Head of caudate nucleus (tissue), 42 donors: ENCODE data around the gene VRK3.
"Not testable (repeated sequence)": the region's sequence is repeated elsewhere in the genome, so short reads cannot be mapped to it uniquely, and the experiment has no call there.

Experiments used
- DNase-seq, 42 donors: peaks; one replicate each; pipeline versions ENCODE4 v3.0.0 to v3.0.0-alpha.2; 2020 to 2021; ENCODE audit warnings: mixed read lengths in 7 of 42
- intact Hi-C: fragments of 100-400 bp; cut with DNase I; formaldehyde crosslinking; loops from one replicate; pipeline ENCODE4 v1.15.0; 2022

The VRK3 gene

GRCh38 chr19:49944567-49944966 lies 80.6 kb downstream of the VRK3 start:
- intact Hi-C loops: not testable (repeated sequence)
- DNase-seq: peak in 1 of 42 donors; percentile 25

DNA sequence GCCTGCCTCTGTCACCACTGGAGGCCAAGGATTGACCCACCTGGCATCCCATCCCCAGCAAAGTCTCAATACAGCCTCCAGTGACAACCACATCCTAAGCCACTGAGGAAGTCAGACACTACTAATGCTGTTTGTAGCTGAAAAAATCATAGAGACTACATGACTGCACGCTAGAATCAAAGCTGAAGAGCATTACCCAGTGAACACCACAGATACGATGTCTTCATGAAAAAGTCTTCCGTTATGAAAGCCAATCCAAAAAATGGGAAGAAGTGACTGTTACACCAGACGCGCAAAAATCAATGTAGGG lies 84.7 kb downstream of the VRK3 start:
- intact Hi-C loops: no loop called here
- no peak for DNase-seq

GRCh38 chr19:49939721-49940481 lies 85.3 kb downstream of the VRK3 start:
- intact Hi-C loops: no loop called here
- DNase-seq: no peak

GRCh38 chr19:49938662-49939061 lies 86.5 kb downstream of the VRK3 start:
- no peak for DNase-seq
- intact Hi-C loops: no loop called here

DNA sequence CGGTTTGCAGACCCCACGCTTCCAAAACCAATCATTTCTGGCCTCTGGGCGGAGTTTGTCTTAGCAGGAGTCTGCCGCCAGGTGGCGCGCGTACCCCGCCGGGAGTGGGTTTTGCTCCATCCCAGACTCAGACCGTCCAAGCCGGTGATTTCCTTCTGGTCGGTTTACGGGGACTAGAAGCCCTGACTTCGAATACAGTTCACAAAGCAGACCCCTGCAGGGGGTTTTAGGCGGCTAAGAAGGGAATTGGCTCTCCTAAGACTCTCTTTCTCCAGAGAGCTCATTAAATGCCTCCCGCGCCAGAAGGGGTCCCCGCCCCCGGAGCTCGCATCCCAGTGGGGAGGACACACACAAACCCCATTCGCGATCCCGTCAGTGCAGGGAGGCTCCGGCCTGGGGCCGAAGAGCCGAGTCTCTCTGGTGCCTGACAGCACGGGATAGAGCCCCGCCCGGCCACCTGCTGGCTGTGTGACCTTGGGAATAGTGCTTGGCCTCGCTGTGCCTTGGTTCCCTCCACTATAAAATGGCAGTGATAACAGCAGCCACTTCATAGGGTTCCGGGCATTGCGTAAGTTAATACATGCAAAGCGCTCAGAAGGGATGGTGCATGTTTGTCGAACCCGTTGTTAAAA lies 87.3 kb downstream of the VRK3 start:
- peak; percentile 57 to 93 (median 82) for DNase-seq
- intact Hi-C loops: loop anchor here (2.0 kb wide), 1 partner anchor 43 kb away; no protein-coding TSS in a partner anchor

GRCh38 chr19:49936549-49936948 lies 88.6 kb downstream of the VRK3 start:
- intact Hi-C loops: loop anchor here (2.0 kb wide), 1 partner anchor 44 kb away; no protein-coding TSS in a partner anchor
- DNase-seq: no peak

DNA sequence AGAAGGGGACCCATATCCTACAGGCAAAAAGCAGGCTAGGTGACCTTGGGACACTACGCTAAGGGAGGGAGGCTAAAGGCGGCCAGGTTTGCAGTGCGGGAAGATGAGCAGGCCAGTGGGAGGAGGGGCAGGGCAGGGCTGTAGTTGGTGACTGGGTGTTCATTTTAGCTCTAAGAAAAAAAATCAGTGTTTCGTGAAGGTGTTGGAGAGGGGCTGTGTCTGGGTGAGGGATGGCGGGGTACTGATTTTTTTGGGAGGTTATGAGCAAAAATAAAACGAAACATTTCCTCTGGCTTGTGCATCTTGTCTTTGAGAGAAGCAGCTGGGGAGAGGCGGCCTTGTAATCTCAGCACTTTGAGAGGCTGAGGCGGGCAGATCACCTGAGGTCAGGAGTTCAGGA lies 91.5 kb downstream of the VRK3 start:
- DNase-seq: no peak
- intact Hi-C loops: no loop called here

DNA sequence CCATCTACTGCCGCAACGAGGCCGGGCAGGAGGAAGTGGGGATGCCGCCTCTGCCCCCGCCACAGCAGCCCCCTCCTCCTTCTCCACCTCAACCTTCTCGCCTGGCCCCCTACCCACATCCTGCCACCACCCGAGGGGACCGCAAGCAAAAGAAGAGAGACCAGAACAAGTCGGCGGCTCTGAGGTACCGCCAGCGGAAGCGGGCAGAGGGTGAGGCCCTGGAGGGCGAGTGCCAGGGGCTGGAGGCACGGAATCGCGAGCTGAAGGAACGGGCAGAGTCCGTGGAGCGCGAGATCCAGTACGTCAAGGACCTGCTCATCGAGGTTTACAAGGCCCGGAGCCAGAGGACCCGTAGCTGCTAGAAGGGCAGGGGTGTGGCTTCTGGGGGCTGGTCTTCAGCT lies 92.4 kb downstream of the VRK3 start:
- no peak for DNase-seq
- intact Hi-C loops: no loop called here

DNA sequence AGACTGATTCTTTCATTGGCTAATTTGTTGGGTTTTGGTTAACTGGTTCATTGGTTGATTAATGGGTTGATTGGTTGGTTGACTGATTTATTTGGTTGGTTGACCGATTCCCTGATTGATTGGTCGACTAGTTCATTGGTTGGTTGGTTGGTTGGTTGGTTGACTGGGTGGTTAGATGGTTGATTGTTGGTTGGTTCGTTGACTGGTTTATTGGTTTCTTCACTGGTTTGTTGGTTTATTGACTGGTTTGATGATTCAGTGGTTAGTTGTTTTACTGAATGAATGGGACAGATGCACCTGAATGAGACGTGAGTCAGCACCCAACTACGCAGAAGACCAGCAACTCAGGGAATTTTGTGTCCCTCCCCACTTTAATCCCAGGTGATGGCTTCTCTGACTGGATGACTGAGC lies 93.1 kb downstream of the VRK3 start:
- DNase-seq: no peak
- intact Hi-C loops: no loop called here

DNA sequence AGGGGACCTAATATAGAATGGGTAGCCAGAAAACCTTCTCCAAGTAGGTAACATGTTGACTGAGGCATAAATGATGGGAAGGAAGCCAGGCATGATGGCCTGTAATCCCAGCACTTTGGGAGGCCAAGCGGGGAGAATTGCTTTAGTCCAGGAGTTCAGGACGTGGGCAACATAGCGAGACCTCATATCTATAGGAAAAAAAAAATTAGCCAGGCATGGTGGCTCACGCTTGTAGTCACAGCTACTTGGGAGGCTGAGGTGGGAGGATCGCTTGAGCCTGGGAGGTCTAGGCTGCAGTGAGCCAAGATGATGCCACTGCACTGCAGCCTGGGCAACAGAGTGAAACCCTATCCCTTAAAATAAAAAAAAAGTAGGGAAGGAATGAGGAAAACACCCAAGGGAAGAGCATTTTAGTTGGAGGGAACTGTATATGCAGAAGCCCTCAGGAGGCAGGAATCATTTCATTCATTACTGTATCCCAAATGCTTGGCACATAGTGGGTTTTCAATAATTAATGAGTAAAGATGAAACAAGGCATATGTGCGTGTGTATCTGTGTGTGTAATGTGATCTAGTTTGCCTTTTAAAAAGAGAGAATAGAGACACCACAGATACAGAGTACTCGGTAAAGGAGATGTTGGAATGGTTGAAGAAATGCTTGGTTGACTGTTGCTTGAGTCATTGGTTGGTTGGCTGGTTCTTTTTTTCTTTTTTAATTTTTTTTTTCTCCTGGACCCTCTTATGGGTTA lies 93.7 kb downstream of the VRK3 start:
- DNase-seq: no peak
- intact Hi-C loops: no loop called here

DNA sequence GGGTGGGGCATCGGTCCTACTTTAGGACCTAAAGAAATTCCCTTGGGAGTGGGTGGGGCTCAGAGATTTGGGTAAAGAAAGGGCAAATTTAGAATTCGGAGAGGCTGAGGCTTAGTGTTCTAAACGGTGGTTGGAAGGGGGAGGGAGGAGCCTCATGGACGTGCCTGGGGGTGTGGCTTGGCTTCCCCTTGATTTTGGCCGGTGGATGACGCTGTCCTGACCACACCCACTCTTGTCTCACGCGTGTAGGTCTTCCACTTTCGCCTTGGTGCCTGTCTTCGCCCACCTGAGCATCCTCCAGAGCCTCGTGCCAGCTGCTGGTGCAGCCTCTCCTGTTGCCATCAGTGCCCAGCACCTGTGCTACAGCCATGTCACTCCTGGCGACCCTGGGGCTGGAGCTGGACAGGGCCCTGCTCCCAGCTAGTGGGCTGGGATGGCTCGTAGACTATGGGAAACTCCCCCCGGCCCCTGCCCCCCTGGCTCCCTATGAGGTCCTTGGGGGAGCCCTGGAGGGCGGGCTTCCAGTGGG lies 94.6 kb downstream of the VRK3 start:
- DNase-seq: no peak
- intact Hi-C loops: no loop called here

- intact Hi-C loops: no loop called here
- peak; percentile 83 to 99 (median 95) for DNase-seq
These were observed 95.3 kb downstream of the VRK3 start for GRCh38 chr19:49929611-49930482.

DNA sequence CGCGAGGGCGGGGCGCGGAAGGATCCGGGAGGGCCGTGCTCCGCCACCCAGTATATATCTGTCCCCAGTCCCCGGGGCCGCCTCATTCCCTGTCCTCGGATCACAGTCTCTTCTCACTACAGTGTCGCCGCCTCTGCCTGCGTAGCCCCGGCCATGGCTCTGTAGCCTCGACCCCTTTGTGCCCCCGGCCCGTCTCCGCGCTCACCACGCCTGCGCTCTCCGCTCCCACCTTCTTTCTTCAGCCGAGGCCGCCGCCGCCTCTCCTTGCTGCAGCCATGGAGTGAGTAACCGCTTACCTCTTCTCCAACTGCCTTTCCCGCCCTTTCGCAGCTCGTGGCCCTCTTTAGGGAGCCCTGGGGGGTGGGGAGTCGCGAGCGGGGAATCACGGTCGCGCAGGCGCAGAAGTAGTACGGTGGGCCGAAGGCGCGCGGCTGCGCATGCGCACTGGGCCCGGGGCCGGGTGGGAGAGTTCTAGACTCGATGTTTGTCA lies 96.0 kb downstream of the VRK3 start, which contains the start of the genes ATF5 and NUP62:
Gene ATF5 (plus strand): TSS at position 85 of the 490 bp plus-strand sequence. CDS start 1,646 bp downstream, outside the sequence.
Gene NUP62 (minus strand): TSS at position 384 of the 490 bp plus-strand sequence. CDS start 19,697 bp downstream, outside the sequence.
- DNase-seq: peak in 41 of 42 donors; percentile 65 to 94 (median 84)
- intact Hi-C loops: no loop called here

DNA sequence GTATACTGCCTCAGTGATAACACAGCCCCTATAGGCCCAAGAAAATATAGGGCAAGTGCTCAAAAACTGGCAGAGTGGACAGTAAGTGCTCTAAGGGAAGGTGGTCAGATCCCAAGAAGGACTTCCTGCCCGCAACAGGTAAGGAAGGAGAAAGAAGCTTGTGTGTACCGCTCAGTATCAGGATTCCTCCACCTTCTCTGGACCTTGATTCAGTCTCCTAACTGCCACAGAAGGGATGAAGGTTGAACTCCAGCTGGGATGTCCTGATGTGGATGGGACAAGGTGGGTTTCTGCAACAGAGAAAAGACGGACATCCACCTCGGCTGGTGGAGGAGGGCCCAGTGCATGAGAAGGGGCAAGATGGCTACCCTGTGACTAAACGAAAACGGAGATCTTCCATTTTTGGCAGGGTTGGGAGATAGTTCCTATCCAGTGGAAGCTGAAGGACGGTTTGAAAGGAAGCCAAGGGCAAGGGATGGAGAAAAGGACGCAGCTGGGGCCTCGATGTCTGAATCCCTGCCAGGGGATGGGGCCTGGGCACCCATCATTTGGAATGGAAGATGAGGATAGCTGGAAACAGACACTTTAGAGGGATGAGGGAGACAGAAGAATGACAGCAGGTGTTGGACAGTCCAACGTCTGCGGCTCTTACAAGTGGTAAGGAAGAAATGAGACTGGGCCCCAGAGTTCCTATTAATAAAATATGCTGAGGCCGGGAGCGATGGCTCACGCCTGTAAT lies 97.5 kb downstream of the VRK3 start:
- DNase-seq: no peak
- intact Hi-C loops: no loop called here

- no peak for DNase-seq
- intact Hi-C loops: no loop called here
These were observed 98.7 kb downstream of the VRK3 start for GRCh38 chr19:49926515-49926914.
